Stimulated activated effector memory CD8-positive, alpha-beta T cell treated with anti-CD3 and anti-CD28 coated beads, Interleukin-12 subunit alpha, Interleukin-12 subunit beta, amount 100 ng/mL, for 72 hours (primary cell): ENCODE results near the gene LDHAL6B.
A peak's percentile ranks its signal among the peaks of the same experiment; 100 is the strongest.

Source experiments
- ATAC-seq: fragments of 150-1000 bp; cut with Tn5 transposase; 2 replicates; pipeline ENCODE4 v1.10.0; 2021
- DNase-seq, 2 donors: peaks; one replicate each; pipeline ENCODE4 v3.0.0; 2021 to 2022; ENCODE audit warnings: low spot score in 2 of 2
- H3K27ac Mint-ChIP-seq: one replicate; pipeline ENCODE4 v1.8.0; 2022; ENCODE audit warnings: mild to moderate bottlenecking, mixed read lengths
- H3K36me3 Mint-ChIP-seq: one replicate; pipeline ENCODE4 v1.8.0; 2022; ENCODE audit warnings: mild to moderate bottlenecking, mixed read lengths
- H3K4me1 Mint-ChIP-seq: one replicate; pipeline ENCODE4 v1.8.0; 2022; ENCODE audit warnings: mixed read lengths
- H3K4me3 Mint-ChIP-seq: one replicate; pipeline ENCODE4 v1.8.0; 2022; ENCODE audit warnings: mild to moderate bottlenecking, mixed read lengths
- H3K9me3 Mint-ChIP-seq: one replicate; pipeline ENCODE4 v1.8.0; 2022; ENCODE audit warnings: mixed read lengths

LDHAL6B gene

GRCh38 chr15:59172289-59172901, 34.2 kb upstream of the LDHAL6B start:
- no peaks in the 10 kb centered on the region for H3K36me3 Mint-ChIP-seq
- no peak overlapping the region for H3K27ac Mint-ChIP-seq
- DNase-seq (no peak), ATAC-seq (no peak)
- H3K9me3 Mint-ChIP-seq, result no peaks in the 10 kb centered on the region
- H3K4me1 Mint-ChIP-seq, result peaks cover 17% of the 10 kb centered on the region
- no peak overlapping the region for H3K4me3 Mint-ChIP-seq

- Mint-ChIP-seq H3K4me1 (peaks cover 25% of the 10 kb centered on the region), H3K36me3 (no peaks in the 10 kb centered on the region), H3K4me3 (no peak overlapping the region), H3K9me3 (no peaks in the 10 kb centered on the region), H3K27ac (no peak overlapping the region)
- ATAC-seq (no peak), DNase-seq (no peak)
These were observed 33.4 kb upstream of the LDHAL6B start for GRCh38 chr15:59173194-59173593.

- no peak overlapping the region for H3K27ac Mint-ChIP-seq
- peaks cover 23% of the 10 kb centered on the region for H3K4me1 Mint-ChIP-seq
- no peaks in the 10 kb centered on the region for H3K9me3 Mint-ChIP-seq
- DNase-seq (no peak), ATAC-seq (no peak)
- no peak overlapping the region for H3K4me3 Mint-ChIP-seq
- no peaks in the 10 kb centered on the region for H3K36me3 Mint-ChIP-seq
These were observed 32.4 kb upstream of the LDHAL6B start for GRCh38 chr15:59174151-59174834.

- no peak overlapping the region for H3K27ac Mint-ChIP-seq
- H3K36me3 Mint-ChIP-seq, result no peaks in the 10 kb centered on the region
- H3K4me3 Mint-ChIP-seq, result no peak overlapping the region
- DNase-seq (peak in 1 of 2 donors; percentile 60), ATAC-seq (peak; percentile 87)
- H3K9me3 Mint-ChIP-seq, result no peaks in the 10 kb centered on the region
- H3K4me1 Mint-ChIP-seq, result peaks cover 18% of the 10 kb centered on the region
These were observed 31.5 kb upstream of the LDHAL6B start for GRCh38 chr15:59174835-59175831.

GRCh38 chr15:59176653-59177316, 29.9 kb upstream of the LDHAL6B start:
- Mint-ChIP-seq H3K4me1 (peaks cover 18% of the 10 kb centered on the region), H3K9me3 (no peaks in the 10 kb centered on the region), H3K4me3 (no peak overlapping the region), H3K27ac (no peak overlapping the region), H3K36me3 (no peaks in the 10 kb centered on the region)
- ATAC-seq (no peak), DNase-seq (no peak)

GRCh38 chr15:59177317-59177660, 29.4 kb upstream of the LDHAL6B start:
- Mint-ChIP-seq H3K4me1 (peaks cover 18% of the 10 kb centered on the region), H3K9me3 (no peaks in the 10 kb centered on the region), H3K27ac (no peak overlapping the region), H3K4me3 (no peak overlapping the region), H3K36me3 (no peaks in the 10 kb centered on the region)
- no peak for ATAC-seq
- no peak for DNase-seq

- ATAC-seq, result no peak
- Mint-ChIP-seq H3K27ac (no peak overlapping the region), H3K36me3 (no peaks in the 10 kb centered on the region), H3K4me1 (peaks cover 18% of the 10 kb centered on the region), H3K9me3 (no peaks in the 10 kb centered on the region), H3K4me3 (no peak overlapping the region)
- no peak for DNase-seq
These were observed 28.4 kb upstream of the LDHAL6B start for GRCh38 chr15:59178151-59178695.

- no peaks in the 10 kb centered on the region for H3K36me3 Mint-ChIP-seq
These were observed 26.9 kb upstream of the LDHAL6B start for GRCh38 chr15:59179717-59180116.

GRCh38 chr15:59180945-59181600, 25.6 kb upstream of the LDHAL6B start:
- peaks cover 10% of the 10 kb centered on the region for H3K4me1 Mint-ChIP-seq
- H3K27ac Mint-ChIP-seq, result no peak overlapping the region
- no peak overlapping the region for H3K4me3 Mint-ChIP-seq
- no peaks in the 10 kb centered on the region for H3K9me3 Mint-ChIP-seq
- H3K36me3 Mint-ChIP-seq, result no peaks in the 10 kb centered on the region
- no peak for DNase-seq
- no peak for ATAC-seq

More at GRCh38 chr15:59179717-59180116, 26.9 kb upstream of the LDHAL6B start:
- ATAC-seq (no peak), DNase-seq (no peak)
- H3K27ac Mint-ChIP-seq, result no peak overlapping the region
- no peak overlapping the region for H3K4me3 Mint-ChIP-seq
- H3K9me3 Mint-ChIP-seq, result no peaks in the 10 kb centered on the region
- H3K4me1 Mint-ChIP-seq, result peaks cover 18% of the 10 kb centered on the region

DNA sequence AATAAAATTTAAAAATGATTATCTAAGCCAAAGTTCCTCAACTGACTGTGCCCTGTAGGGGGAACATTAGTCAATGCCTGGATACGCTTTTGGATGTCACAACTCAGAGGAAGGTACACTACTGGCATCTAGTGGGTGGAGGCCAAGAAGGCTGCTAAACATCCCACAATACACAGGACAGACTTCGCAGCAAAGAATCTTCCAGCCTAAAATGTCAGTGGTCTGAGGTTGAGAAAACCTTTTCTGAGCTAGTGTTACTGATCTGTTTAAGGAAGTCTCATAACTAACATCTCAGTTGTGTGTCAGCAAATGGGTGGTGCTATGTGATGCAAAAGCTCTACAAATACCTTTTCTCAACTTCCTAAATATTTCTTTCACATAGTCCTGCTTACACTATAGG, 20.9 kb upstream of the LDHAL6B start:
- ATAC-seq, result no peak
- Mint-ChIP-seq H3K4me3 (no peak overlapping the region), H3K9me3 (no peaks in the 10 kb centered on the region), H3K27ac (no peak overlapping the region), H3K36me3 (no peaks in the 10 kb centered on the region), H3K4me1 (no peaks in the 10 kb centered on the region)
- DNase-seq, result no peak

- Mint-ChIP-seq H3K36me3 (no peaks in the 10 kb centered on the region), H3K9me3 (no peaks in the 10 kb centered on the region), H3K4me3 (no peak overlapping the region), H3K27ac (no peak overlapping the region), H3K4me1 (no peaks in the 10 kb centered on the region)
- no peak for ATAC-seq
- DNase-seq, result no peak
These were observed 20.1 kb upstream of the LDHAL6B start for GRCh38 chr15:59186501-59186900.

- H3K36me3 Mint-ChIP-seq, result no peaks in the 10 kb centered on the region
- H3K9me3 Mint-ChIP-seq, result no peaks in the 10 kb centered on the region
- no peaks in the 10 kb centered on the region for H3K4me1 Mint-ChIP-seq
- DNase-seq, result no peak
- ATAC-seq, result no peak
- no peak overlapping the region for H3K4me3 Mint-ChIP-seq
- H3K27ac Mint-ChIP-seq, result no peak overlapping the region
These were observed 17.4 kb upstream of the LDHAL6B start for GRCh38 chr15:59189241-59189640.

- no peak overlapping the region for H3K27ac Mint-ChIP-seq
- no peaks in the 10 kb centered on the region for H3K36me3 Mint-ChIP-seq
- no peak overlapping the region for H3K4me3 Mint-ChIP-seq
- no peaks in the 10 kb centered on the region for H3K9me3 Mint-ChIP-seq
- ATAC-seq (no peak), DNase-seq (no peak)
- no peaks in the 10 kb centered on the region for H3K4me1 Mint-ChIP-seq
These were observed 16.4 kb upstream of the LDHAL6B start for GRCh38 chr15:59190291-59190690.

GRCh38 chr15:59191855-59192237, 14.8 kb upstream of the LDHAL6B start:
- H3K4me1 Mint-ChIP-seq, result no peaks in the 10 kb centered on the region

More at GRCh38 chr15:59191855-59192237, 14.8 kb upstream of the LDHAL6B start:
- Mint-ChIP-seq H3K27ac (no peak overlapping the region), H3K9me3 (no peaks in the 10 kb centered on the region), H3K36me3 (no peaks in the 10 kb centered on the region), H3K4me3 (no peak overlapping the region)
- ATAC-seq (no peak), DNase-seq (no peak)
